Measurements from ENCODE around the gene FGR. TPM values are rescaled to one million over a fixed set of nuclear protein-coding genes. Genes with fewer than 3 reads are reported as not detected.
A peak's percentile ranks its signal among the peaks of the same experiment; 100 is the strongest.

Gene FGR
- total RNA-seq, 2 experiments from 2014 or later = not detected

DNA sequence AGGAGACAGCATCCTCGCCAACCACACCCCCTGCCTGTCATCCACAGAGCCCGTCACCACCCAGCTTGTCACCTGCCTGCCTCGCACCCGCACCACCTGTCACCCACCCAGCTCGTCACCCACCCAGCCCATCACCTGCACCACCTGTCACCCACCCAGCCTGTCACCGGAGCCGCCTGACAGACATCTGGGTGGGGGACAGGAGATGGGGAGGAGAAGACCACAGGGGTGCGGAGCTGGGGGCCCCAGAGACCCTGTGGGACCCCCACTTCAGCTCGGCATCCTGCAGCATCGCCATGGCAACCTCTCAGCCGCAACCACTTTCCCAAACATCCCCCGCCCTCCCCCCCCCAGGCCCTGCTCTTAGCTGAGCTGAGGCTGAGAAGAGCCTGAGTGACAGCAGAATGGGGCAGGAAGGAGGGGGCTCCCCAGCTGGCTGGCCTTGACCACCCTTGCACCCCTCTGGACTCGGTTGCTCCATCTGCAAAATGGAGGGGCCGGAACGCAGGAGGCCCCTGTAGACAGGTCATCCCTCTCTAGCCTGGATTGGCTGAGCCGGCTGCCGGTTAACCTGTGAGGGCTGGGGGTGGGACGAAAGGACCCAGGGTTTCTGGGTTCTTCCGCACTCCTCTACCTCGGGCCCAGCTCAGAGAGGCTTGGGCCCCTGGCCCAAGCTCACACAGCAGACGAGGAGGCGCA lies 42.6 kb downstream of the FGR start:
- no peaks in the 10 kb centered on the region for H3K36me3 Mint-ChIP-seq (ENCODE audit: low read depth)
- ChIA-PET CTCF (interaction anchor here (1.1 to 1.6 kb wide), 5 partner anchors 9 to 77 kb away, joined by 3 to 5 read pairs (median 3); no protein-coding TSS in a partner anchor), POLR2A (interaction anchor here (0.8 kb wide), 1 partner anchor 9 kb away, joined by 3 read pairs; no protein-coding TSS in a partner anchor)

DNA sequence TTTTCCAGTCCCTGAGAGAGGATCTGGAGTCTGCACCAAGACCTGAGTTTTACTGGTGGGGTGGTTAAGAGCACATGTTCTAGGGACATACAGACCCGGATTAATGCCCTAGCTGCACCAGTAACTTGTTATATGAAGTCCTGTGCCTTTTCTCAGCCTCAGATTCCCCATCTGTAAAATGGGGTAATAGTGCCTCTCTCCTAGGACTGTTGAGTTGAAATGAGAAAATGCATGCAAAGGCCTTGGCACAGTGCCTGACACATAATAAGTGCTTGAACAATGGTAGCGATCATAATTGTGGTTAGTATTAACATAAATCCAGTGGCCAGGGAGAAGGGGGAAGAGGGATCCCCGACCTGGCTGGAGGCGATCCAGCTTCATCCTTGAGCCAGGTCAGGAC lies 43.4 kb downstream of the FGR start:
- DNase-seq = no peak
- Mint-ChIP-seq H3K36me3 (ENCODE audit: low read depth) (no peaks in the 10 kb centered on the region), H3K27ac (no peak overlapping the region), H3K4me3 (no peak overlapping the region), H3K9me3 (no peaks in the 10 kb centered on the region), H3K4me1 (peaks cover 4% of the 10 kb centered on the region), H3K27me3 (no peaks in the 10 kb centered on the region)
- ChIA-PET CTCF (interaction anchor here (0.6 to 1.6 kb wide), 6 partner anchors 8 to 127 kb away, joined by 3 to 5 read pairs (median 3); no protein-coding TSS in a partner anchor), POLR2A (interaction anchor here (0.8 kb wide), 1 partner anchor 8 kb away, joined by 3 read pairs; no protein-coding TSS in a partner anchor)

More for the DNA sequence above, 42.6 kb downstream of the FGR start:
- H3K4me1 Mint-ChIP-seq = peaks cover 4% of the 10 kb centered on the region
- no peak overlapping the region for H3K4me3 Mint-ChIP-seq
- DNase-seq = no peak
- no peaks in the 10 kb centered on the region for H3K9me3 Mint-ChIP-seq
- no peak overlapping the region for H3K27ac Mint-ChIP-seq
- H3K27me3 Mint-ChIP-seq = no peaks in the 10 kb centered on the region

DNA sequence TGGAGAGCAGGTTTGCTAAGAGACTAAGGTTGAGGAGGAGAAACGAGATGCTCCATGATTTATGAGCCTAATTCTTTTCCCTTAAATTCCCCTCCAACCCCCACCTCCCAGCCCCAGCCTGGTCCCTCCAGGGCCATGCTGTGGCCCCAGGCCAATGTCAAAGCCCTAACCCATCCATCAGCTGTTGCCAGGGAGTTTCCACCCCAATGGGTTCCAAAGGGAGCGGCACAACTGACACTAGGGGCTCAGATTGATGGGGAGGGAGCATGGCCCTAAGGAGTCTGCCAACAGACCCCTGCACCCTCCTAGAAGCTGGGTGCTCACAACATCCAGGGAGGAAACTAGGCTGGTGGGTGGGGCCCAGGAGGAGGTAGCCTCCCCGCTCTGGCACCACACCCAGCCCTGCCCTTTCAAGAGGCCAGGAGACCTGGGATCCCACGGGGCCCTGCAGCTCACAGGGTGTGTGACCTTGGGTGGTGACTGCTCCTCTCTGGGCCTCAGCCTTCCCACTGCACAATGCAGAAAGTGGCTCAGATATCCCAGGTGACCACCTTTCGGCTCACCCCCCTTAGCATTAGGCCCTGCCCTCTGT lies 44.0 kb downstream of the FGR start:
- Mint-ChIP-seq H3K36me3 (ENCODE audit: low read depth) (no peaks in the 10 kb centered on the region), H3K27me3 (no peaks in the 10 kb centered on the region), H3K27ac (peak overlapping the region; percentile 28), H3K4me3 (no peak overlapping the region), H3K4me1 (peaks cover 4% of the 10 kb centered on the region), H3K9me3 (no peaks in the 10 kb centered on the region)
- no peak for DNase-seq
- POLR2A ChIA-PET = no interaction called here
- CTCF ChIA-PET = interaction anchor here (0.6 to 1.6 kb wide), 7 partner anchors 8 to 128 kb away, joined by 3 to 5 read pairs (median 3); no protein-coding TSS in a partner anchor

DNA sequence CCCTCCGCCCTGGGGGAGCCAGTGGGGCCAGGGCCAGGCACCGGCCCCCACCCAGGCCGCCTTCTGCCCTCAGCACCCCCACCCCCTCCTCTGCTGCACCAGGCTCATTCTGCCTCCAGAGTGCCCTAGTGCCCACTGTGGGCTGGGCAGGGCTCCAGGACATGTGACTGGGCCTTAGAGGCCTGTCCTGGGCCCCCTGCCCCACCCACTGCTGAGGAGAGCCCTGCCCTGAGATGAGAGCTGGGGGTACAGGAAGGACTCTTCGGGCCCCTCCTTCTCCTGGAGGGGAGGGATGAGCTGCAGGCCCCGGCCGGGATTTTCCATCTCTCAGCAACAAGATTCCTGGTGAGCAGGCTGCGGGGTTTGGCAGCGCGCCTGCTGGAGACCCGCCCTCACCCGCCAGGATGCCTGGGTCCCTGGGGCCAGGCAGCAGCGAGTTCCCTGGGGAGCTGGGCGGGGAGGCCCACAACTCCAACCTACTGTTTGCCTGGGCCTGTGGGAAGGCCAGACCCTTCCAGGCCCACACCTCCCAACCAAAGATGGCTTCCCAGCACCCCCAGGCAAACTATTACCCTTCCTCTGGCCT lies 45.1 kb downstream of the FGR start:
- Mint-ChIP-seq H3K4me1 (peaks cover 4% of the 10 kb centered on the region), H3K27me3 (no peaks in the 10 kb centered on the region), H3K9me3 (no peaks in the 10 kb centered on the region), H3K4me3 (no peak overlapping the region), H3K27ac (no peak overlapping the region), H3K36me3 (ENCODE audit: low read depth) (no peaks in the 10 kb centered on the region)
- CTCF ChIA-PET = interaction anchor here (0.5 to 1.5 kb wide), 5 partner anchors 8 to 59 kb away, joined by 3 to 5 read pairs (median 3); no protein-coding TSS in a partner anchor
- POLR2A ChIA-PET = no interaction called here
- no peak for DNase-seq

DNA sequence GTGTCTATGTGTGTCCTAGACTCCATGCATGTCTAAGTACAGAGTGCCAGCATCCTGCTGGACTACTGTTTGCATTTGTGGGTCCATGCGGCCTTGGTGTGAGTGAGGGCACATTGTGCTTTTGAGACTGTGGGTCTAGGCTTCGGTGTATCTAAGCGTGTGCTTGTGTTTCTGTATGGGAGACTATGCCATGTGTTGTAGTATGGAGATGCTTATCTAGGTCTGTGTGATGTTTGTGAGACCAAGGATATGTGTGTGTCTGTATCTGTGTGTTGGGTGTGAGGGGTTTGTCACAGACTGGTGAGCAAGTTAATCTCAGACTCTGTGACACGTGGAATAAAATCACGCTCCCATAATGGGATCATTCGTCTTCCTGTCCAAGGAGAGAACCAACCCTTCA lies 45.5 kb downstream of the FGR start:
- ChIA-PET CTCF (interaction anchor here (1.0 kb wide), 1 partner anchor 8 kb away, joined by 3 read pairs; no protein-coding TSS in a partner anchor), POLR2A (no interaction called here)
- no peaks in the 10 kb centered on the region for H3K9me3 Mint-ChIP-seq
- no peaks in the 10 kb centered on the region for H3K36me3 Mint-ChIP-seq (ENCODE audit: low read depth)
- DNase-seq = no peak
- H3K4me3 Mint-ChIP-seq = no peak overlapping the region
- peaks cover 4% of the 10 kb centered on the region for H3K4me1 Mint-ChIP-seq
- no peak overlapping the region for H3K27ac Mint-ChIP-seq
- H3K27me3 Mint-ChIP-seq = no peaks in the 10 kb centered on the region

- ChIA-PET POLR2A (no interaction called here), CTCF (no interaction called here)
- Mint-ChIP-seq H3K4me1 (peaks cover 4% of the 10 kb centered on the region), H3K27me3 (no peaks in the 10 kb centered on the region), H3K9me3 (no peaks in the 10 kb centered on the region), H3K36me3 (ENCODE audit: low read depth) (no peaks in the 10 kb centered on the region), H3K4me3 (no peak overlapping the region), H3K27ac (no peak overlapping the region)
- DNase-seq = no peak
Observed at GRCh38 chr1:27588256-27589232, 46.4 kb downstream of the FGR start.

DNA sequence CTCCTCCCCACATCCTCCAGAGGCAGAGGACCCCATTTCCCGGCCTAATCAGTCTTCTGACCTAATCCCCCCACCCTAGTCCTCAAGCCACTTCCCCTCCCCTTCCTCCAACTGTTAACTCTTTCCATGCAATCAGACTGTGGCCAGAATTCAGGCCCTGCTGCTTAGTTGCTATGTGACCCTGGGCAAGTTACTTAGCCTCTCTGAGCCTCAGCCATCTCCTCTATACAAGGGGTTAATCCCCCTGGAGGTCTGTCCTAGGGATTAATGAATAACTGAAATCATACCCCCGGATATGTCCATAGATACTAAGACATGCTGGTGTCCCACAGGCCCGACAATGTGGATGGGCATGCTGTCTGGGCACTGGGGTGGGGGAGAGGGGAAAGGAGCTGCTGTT lies 49.3 kb downstream of the FGR start:
- Mint-ChIP-seq H3K27ac (no peak overlapping the region), H3K4me1 (no peaks in the 10 kb centered on the region), H3K9me3 (no peaks in the 10 kb centered on the region), H3K27me3 (no peaks in the 10 kb centered on the region), H3K36me3 (ENCODE audit: low read depth) (no peaks in the 10 kb centered on the region), H3K4me3 (no peak overlapping the region)
- DNase-seq = no peak
- ChIA-PET POLR2A (no interaction called here), CTCF (interaction anchor here (0.7 to 6.3 kb wide), 3 partner anchors 16 to 104 kb away, joined by 3 to 41 read pairs (median 3); no protein-coding TSS in a partner anchor)

DNA sequence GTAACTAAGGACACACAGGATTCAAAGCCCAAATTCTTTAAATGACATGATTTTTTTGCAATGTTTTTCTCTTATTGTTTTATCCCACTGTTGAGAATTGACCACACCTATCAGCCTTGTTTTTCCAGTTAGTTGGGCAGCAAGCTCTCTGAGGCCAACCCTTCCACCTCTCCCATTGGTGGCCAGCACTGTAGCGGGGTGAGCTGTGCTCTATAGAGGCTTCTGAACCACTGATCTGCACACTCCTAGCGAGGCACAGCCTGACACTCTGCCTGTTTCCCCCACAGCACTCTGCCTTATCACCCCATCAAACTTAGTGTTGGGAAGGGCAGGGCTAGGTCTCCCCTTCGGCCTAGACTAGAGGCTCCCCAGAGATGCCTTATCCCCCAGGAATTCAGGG lies 50.5 kb downstream of the FGR start:
- H3K27ac Mint-ChIP-seq = no peak overlapping the region
- no peaks in the 10 kb centered on the region for H3K4me1 Mint-ChIP-seq
- no peaks in the 10 kb centered on the region for H3K36me3 Mint-ChIP-seq (ENCODE audit: low read depth)
- no peaks in the 10 kb centered on the region for H3K9me3 Mint-ChIP-seq
- CTCF ChIA-PET = interaction anchor here (0.8 to 6.3 kb wide), 5 partner anchors 11 to 28 kb away, joined by 3 to 41 read pairs (median 3); no protein-coding TSS in a partner anchor
- no peak overlapping the region for H3K4me3 Mint-ChIP-seq
- POLR2A ChIA-PET = no interaction called here
- no peak for DNase-seq
- H3K27me3 Mint-ChIP-seq = no peaks in the 10 kb centered on the region

- Mint-ChIP-seq H3K36me3 (ENCODE audit: low read depth) (no peaks in the 10 kb centered on the region), H3K27ac (no peak overlapping the region), H3K27me3 (no peaks in the 10 kb centered on the region), H3K4me3 (no peak overlapping the region), H3K9me3 (no peaks in the 10 kb centered on the region), H3K4me1 (peaks cover 3% of the 10 kb centered on the region)
- POLR2A ChIA-PET = interaction anchor here (1.0 kb wide), 1 partner anchor 9 kb away, joined by 3 read pairs; no protein-coding TSS in a partner anchor
- CTCF ChIA-PET = interaction anchor here (0.6 to 6.3 kb wide), 6 partner anchors 8 to 183 kb away, joined by 3 to 41 read pairs (median 3); no protein-coding TSS in a partner anchor
- DNase-seq = no peak
Observed at GRCh38 chr1:27583479-27583878, 51.5 kb downstream of the FGR start.

GRCh38 chr1:27581823-27582243 lies 53.2 kb downstream of the FGR start:
- ChIA-PET CTCF (interaction anchor here (0.7 to 6.3 kb wide), 4 partner anchors 8 to 57 kb away, joined by 3 to 41 read pairs (median 3); no protein-coding TSS in a partner anchor), POLR2A (no interaction called here)
- Mint-ChIP-seq H3K27me3 (peaks cover 2% of the 10 kb centered on the region), H3K4me3 (no peak overlapping the region), H3K27ac (no peak overlapping the region), H3K4me1 (peaks cover 4% of the 10 kb centered on the region), H3K9me3 (no peaks in the 10 kb centered on the region), H3K36me3 (ENCODE audit: low read depth) (no peaks in the 10 kb centered on the region)
- no peak for DNase-seq

DNA sequence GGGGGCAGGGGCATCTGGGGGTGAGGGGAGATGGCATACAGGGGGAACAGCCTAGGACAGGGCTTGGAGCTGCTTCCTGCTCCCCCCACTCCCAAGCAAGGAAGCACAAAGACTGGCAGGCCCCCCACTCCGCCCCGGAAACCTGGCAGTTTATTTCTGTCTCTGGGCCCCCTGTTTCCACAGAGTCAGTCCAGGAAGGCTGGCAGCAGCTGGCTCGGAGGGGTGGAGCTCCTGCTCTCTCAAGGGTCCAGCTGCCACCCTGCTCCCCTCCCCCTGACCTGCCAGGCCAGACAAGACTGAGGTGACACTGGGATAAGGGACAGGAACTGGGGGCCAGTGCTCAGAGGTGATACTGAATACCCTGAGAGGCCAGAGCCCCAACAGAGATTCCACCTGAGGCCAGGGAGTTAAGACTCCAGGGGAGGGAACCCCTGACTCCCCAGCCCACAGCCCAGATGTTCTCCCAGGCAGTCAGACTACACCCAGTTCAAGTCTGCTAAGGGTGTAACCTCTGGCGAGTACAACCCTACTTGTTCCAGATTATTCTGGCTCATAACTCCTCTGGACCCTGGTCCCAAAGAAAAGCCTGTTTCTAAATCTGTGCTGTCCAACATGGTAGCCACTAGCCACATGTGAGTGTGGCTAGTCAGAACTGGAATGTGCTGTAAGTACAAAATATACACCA lies 57.3 kb downstream of the FGR start:
- CTCF ChIA-PET = interaction anchor here (0.9 to 1.3 kb wide), 3 partner anchors 9 to 21 kb away, joined by 3 to 6 read pairs (median 4); no protein-coding TSS in a partner anchor
- POLR2A ChIA-PET = no interaction called here
- Mint-ChIP-seq H3K27me3 (peaks cover 16% of the 10 kb centered on the region), H3K9me3 (no peaks in the 10 kb centered on the region), H3K27ac (no peak overlapping the region), H3K4me3 (no peak overlapping the region), H3K4me1 (peaks cover 7% of the 10 kb centered on the region), H3K36me3 (ENCODE audit: low read depth) (no peaks in the 10 kb centered on the region)
- DNase-seq = no peak

Data from activated CD4-positive, alpha-beta T cell treated with anti-CD3 and anti-CD28 coated beads, Interleukin-2, amount 10 ng/mL, durations not matched to agents 7 days and 5 days (primary cell).